GM19455 (cell line): ENCODE measurements around the gene PLGLB2.
"Not testable (repeated sequence)": the region's sequence is repeated elsewhere in the genome, so short reads cannot be mapped to it uniquely, and the experiment has no call there.

Source experiments
- ATAC-seq: cut with Tn5 transposase; IDR thresholded peaks from one replicate; pipeline ENCODE4 v1.9.1; 2021; ENCODE audit not compliant: unreplicated experiment

Gene PLGLB2

GRCh38 chr2:87747791-87748190 is at the start of gene PLGLB2:
PLGLB2 (plus strand) TSS chr2:87748087; CDS start chr2:87748154, 67 bp downstream.
- not testable (repeated sequence) for ATAC-seq

DNA sequence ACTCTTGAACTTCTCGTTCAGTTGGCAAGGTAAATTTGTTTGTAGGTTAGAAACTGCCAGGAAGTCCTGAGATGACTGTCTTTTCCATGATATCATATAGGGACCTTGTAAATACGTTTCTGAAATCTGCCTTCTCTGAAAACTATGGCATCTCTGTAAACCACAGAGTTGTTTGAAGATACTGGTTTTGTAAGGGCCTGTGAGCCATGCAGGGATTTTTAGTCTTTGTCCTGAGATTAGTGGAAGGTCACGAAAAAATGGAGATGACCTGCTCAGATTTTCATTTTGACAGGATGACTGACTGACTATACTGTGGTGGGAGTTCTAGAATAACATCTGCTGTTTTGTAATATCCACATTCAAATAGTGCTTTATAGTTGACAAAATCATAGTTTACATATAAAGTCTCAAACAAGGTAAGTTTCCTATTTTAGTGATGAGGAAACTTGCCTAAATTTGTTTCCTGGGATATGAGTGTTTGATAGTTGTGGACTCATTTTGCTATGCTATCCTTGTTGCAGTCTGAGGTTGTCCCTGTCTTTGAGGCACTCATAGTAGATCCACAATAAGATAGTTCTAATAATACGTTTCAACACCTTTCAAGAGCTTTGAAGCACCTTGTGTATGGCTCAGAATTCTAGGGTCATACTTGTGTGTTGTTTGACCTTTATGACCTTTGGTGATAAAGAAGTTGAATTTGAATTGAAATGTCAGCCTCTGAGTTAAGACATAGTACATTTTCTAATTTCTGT is 43.1 kb upstream of the PLGLB2 start:
- ATAC-seq, result not testable (repeated sequence)

- ATAC-seq, result not testable (repeated sequence)
Observed at GRCh38 chr2:87708368-87708767, 39.5 kb upstream of the PLGLB2 start.

- ATAC-seq, result not testable (repeated sequence)
Observed at GRCh38 chr2:87727940-87728599, 19.8 kb upstream of the PLGLB2 start.

DNA sequence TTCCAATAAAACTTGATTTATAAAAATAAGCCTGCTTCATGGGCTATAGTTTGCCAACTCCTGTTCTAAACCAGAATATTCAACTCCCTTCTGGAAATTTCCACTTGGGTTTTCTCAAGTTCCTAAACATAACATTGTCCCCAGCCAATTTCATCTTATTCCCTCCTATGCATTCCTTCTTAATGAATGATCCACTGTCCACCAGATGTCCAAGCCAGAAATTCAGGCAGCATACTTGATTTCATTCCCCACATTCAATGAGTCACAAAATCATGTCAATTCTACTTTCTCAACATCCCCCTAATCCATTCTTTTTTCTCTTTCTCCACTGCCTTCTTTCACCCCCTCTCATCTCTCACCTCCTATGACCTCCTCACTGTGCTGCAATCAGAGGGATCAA is 7.0 kb upstream of the PLGLB2 start:
- not testable (repeated sequence) for ATAC-seq

- not testable (repeated sequence) for ATAC-seq
Observed at GRCh38 chr2:87742393-87743108, 5.3 kb upstream of the PLGLB2 start.

DNA sequence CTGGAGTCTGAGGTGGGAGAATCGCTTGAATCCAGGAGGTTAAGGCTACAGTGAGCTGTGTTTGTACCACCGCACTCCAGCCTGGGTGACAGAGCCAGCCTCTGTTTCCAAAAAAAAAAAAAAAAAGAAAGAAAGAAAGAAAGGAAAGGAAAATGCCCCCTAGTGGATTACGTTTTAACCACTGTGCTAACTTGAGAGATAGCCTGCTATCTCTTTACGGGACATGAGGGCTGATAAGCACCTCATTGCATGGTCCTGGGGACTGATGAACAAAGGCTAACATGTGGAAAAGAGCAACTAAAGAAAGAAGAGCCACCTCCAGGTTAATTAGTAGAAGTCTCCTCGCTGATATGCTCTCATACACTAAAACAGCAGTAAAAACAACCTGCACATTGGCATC is 4.2 kb upstream of the PLGLB2 start:
- not testable (repeated sequence) for ATAC-seq

- ATAC-seq, result not testable (repeated sequence)
Observed at GRCh38 chr2:87745353-87745951, 2.4 kb upstream of the PLGLB2 start.

GRCh38 chr2:87748524-87748923 is 637 bp downstream of the PLGLB2 start:
- not testable (repeated sequence) for ATAC-seq

DNA sequence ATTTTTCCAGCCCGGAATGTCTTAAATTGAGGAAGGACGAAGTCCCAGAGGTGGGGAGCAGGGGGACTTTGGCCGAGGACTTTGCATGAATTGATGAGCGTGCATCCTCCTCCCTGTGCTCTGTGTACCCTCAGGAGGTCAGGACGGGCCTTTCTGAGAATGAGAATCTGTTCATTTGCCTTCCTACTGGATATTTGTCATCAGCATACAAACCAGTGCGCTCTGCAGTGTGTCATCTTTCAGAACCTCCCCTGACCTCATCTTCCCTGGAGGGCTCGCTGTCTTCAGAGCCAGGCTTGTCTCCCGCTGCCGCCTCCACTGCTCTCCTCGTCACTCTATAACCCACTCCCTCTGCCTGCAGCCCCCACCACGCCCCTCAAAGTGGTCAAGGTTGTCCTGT is 2.7 kb downstream of the PLGLB2 start:
- not testable (repeated sequence) for ATAC-seq

DNA sequence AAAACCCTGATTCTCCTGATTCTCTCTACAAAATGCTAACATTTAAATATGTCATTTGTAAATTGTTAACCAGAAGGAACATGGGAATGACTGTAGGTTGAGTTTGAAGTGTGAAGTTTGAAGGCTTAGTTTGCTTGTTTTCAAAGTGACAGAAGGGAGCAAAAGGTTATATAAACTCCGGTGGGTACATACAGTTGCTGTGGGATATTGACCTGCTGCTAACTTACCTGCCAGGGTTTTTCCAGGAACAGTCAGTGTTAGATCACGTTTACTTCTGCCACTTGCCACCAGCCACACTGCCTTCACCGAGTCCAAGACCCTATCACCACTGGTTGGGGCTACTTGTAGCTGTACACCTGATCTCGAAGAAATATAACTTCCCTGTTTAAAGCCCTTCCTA is 6.9 kb downstream of the PLGLB2 start:
- ATAC-seq, result not testable (repeated sequence)
